Natural killer cell (primary cell): ENCODE measurements around the gene CCNB3. TPM values are rescaled to one million over a fixed set of nuclear protein-coding genes. Genes with fewer than 3 reads are reported as not detected.

Experiments
- ATAC-seq, 3 donors: fragments of 150-1000 bp in 2 of 3; fragments of 200-7000 bp in 1 of 3; cut with Tn5 transposase; 1 replicate in 1 of 3; 2 replicates in 2 of 3; pipeline ENCODE4 v1.10.0; 2021; ENCODE audit warnings: mild to moderate bottlenecking in 2 of 3, moderate library complexity in 2 of 3
- DNase-seq, 2 donors: peaks; one replicate each; pipeline versions ENCODE4 v3.0.0 to v3.0.0-alpha.2; 2013 to 2021; ENCODE audit warnings: mixed read lengths in 1 of 2
- H3K27ac ChIP-seq: one replicate; pipeline ENCODE4 v1.5.1; 2013; ENCODE audit warnings: mild to moderate bottlenecking, low read length
- H3K27me3 ChIP-seq: one replicate; pipeline ENCODE4 v1.6.1; 2013; ENCODE audit warnings: low read length; ENCODE audit not compliant: control insufficient read depth, insufficient read depth
- H3K36me3 ChIP-seq: one replicate; pipeline ENCODE4 v1.6.1; 2013; ENCODE audit warnings: low read length; ENCODE audit not compliant: control insufficient read depth, insufficient read depth
- H3K4me1 ChIP-seq: one replicate; pipeline ENCODE4 v1.6.1; 2013; ENCODE audit warnings: low read length; ENCODE audit not compliant: control insufficient read depth, insufficient read depth
- H3K4me3 ChIP-seq: one replicate; pipeline ENCODE4 v1.5.1; 2013; ENCODE audit warnings: low read length
- H3K9me3 ChIP-seq: one replicate; pipeline ENCODE4 v1.6.1; 2013; ENCODE audit warnings: low read length; ENCODE audit not compliant: control insufficient read depth, insufficient read depth
- H3K27ac Mint-ChIP-seq, 2 donors: one replicate each; pipeline ENCODE4 v1.8.0; 2022; ENCODE audit warnings: mild to moderate bottlenecking in 2 of 2, mixed read lengths in 2 of 2, moderate library complexity in 1 of 2
- H3K27me3 Mint-ChIP-seq, 2 donors: one replicate each; pipeline ENCODE4 v1.8.0; 2022; ENCODE audit warnings: low read depth in 2 of 2, mixed read lengths in 2 of 2
- H3K36me3 Mint-ChIP-seq: one replicate; pipeline ENCODE4 v1.8.0; 2022; ENCODE audit warnings: mixed read lengths
- H3K4me1 Mint-ChIP-seq, 2 donors: one replicate each; pipeline ENCODE4 v1.8.0; 2022; ENCODE audit warnings: mixed read lengths in 2 of 2
- H3K4me3 Mint-ChIP-seq: one replicate; pipeline ENCODE4 v1.8.0; 2022; ENCODE audit warnings: mild to moderate bottlenecking, moderate library complexity, mixed read lengths
- H3K9me3 Mint-ChIP-seq, 2 donors: one replicate each; pipeline ENCODE4 v1.8.0; 2022; ENCODE audit warnings: mixed read lengths in 2 of 2
- WGBS: methylation state at CpG from one replicate; pipeline ENCODE4 v1.1.7; 2013; ENCODE audit warnings: missing lambda C conversion rate; ENCODE audit not compliant: insufficient coverage; 5-methylcytosine and 5-hydroxymethylcytosine counted together
- intact Hi-C: fragments of 100-400 bp; cut with micrococcal nuclease; formaldehyde crosslinking; loops from one replicate; pipeline ENCODE4 v1.14.2; 2022
- total RNA-seq, 4 donors: library from RNA; stranded (reverse); fragments of 120-200 nt in 1 of 4; gene quantifications; one replicate each; pipeline versions ENCODE4 v1.2.3 to v1.2.4, GENCODE V29; 2013 to 2022
- TF ChIP-seq, protein P1 (sequence below): fragments of 200-600 bp; IDR thresholded peaks from one replicate; pipeline ENCODE4 v1.8.0; 2022; ENCODE audit warnings: antibody characterized with exemption

Gene CCNB3
- total RNA-seq, 3 donors from 2014 or later (not counting 1 experiment from before 2014, with no cell fraction given): 3.4 to 8.7 (median 4.3) TPM

GRCh38 chrX:50333308-50333707 is 128.7 kb downstream of the CCNB3 start:
- WGBS: 83% methylated on average over 6 of the region's 6 CpGs
- Histone ChIP-seq H3K9me3 (no peaks in the 10 kb centered on the region), H3K27me3 (no peaks in the 10 kb centered on the region), H3K4me3 (no peak overlapping the region), H3K27ac (no peak overlapping the region), H3K36me3 (no peaks in the 10 kb centered on the region), H3K4me1 (no peaks in the 10 kb centered on the region)
- H3K27ac Mint-ChIP-seq: no peak overlapping the region
- H3K27me3 Mint-ChIP-seq: peaks cover 0 to 5% of the 10 kb centered on the region in 2 donors
- no peaks in the 10 kb centered on the region for H3K9me3 Mint-ChIP-seq
- no peaks in the 10 kb centered on the region for H3K36me3 Mint-ChIP-seq
- H3K4me1 Mint-ChIP-seq: peaks cover 0 to 8% of the 10 kb centered on the region in 2 donors
- ATAC-seq (no peak), DNase-seq (no peak)
- TF ChIP-seq, protein P1, sequence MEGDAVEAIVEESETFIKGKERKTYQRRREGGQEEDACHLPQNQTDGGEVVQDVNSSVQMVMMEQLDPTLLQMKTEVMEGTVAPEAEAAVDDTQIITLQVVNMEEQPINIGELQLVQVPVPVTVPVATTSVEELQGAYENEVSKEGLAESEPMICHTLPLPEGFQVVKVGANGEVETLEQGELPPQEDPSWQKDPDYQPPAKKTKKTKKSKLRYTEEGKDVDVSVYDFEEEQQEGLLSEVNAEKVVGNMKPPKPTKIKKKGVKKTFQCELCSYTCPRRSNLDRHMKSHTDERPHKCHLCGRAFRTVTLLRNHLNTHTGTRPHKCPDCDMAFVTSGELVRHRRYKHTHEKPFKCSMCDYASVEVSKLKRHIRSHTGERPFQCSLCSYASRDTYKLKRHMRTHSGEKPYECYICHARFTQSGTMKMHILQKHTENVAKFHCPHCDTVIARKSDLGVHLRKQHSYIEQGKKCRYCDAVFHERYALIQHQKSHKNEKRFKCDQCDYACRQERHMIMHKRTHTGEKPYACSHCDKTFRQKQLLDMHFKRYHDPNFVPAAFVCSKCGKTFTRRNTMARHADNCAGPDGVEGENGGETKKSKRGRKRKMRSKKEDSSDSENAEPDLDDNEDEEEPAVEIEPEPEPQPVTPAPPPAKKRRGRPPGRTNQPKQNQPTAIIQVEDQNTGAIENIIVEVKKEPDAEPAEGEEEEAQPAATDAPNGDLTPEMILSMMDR: no peak
- intact Hi-C loops: loop anchor here (2.0 kb wide), 1 partner anchor 247 kb away; no protein-coding TSS in a partner anchor
- no peak overlapping the region for H3K4me3 Mint-ChIP-seq

DNA sequence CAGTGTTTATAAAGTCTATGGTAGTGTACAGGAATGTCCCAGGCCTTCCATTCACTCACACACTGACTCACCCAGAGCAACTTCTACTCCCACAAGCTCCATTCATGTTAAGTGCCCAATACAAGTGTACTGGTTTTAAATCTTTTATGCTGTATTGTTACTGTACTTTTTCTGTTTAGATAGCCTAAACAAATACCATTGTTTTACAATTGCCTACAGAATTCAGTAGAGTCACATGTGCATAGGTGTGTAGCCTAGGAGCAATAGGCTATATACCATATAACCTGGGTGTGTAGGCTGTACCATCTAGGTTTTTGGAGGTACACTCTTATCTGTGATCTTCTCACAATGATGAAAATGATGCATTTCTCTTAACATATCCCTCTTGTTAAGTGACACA is 139.4 kb downstream of the CCNB3 start:
- no peaks in the 10 kb centered on the region for H3K27me3 Mint-ChIP-seq
- ATAC-seq (no peak), DNase-seq (no peak)
- H3K4me1 ChIP-seq: no peaks in the 10 kb centered on the region
- no peaks in the 10 kb centered on the region for H3K36me3 Mint-ChIP-seq
- H3K4me3 Mint-ChIP-seq: no peak overlapping the region
- TF ChIP-seq, protein P1: no peak
- H3K27ac Mint-ChIP-seq: no peak overlapping the region
- no peak overlapping the region for H3K27ac ChIP-seq
- H3K27me3 ChIP-seq: no peaks in the 10 kb centered on the region
- peaks cover 0 to 15% of the 10 kb centered on the region in 2 donors for H3K4me1 Mint-ChIP-seq
- no peaks in the 10 kb centered on the region for H3K9me3 ChIP-seq
- no peak overlapping the region for H3K4me3 ChIP-seq
- intact Hi-C loops: no loop called here
- no peaks in the 10 kb centered on the region for H3K36me3 ChIP-seq
- no peaks in the 10 kb centered on the region for H3K9me3 Mint-ChIP-seq

GRCh38 chrX:50372966-50373365 is 168.4 kb downstream of the CCNB3 start:
- no peaks in the 10 kb centered on the region for H3K9me3 ChIP-seq
- ATAC-seq: no peak
- TF ChIP-seq, protein P1: no peak
- peaks cover 7% of the 10 kb centered on the region for H3K4me1 ChIP-seq
- H3K27me3 ChIP-seq: no peaks in the 10 kb centered on the region
- intact Hi-C loops: no loop called here
- Mint-ChIP-seq H3K36me3 (no peaks in the 10 kb centered on the region), H3K27ac (no peak overlapping the region), H3K9me3 (no peaks in the 10 kb centered on the region), H3K4me1 (peaks cover 0 to 30% of the 10 kb centered on the region in 2 donors), H3K4me3 (no peak overlapping the region), H3K27me3 (peaks cover 0 to 6% of the 10 kb centered on the region in 2 donors)
- H3K27ac ChIP-seq: no peak overlapping the region
- DNase-seq: no peak
- WGBS: 63% methylated on average over 1 of the region's 4 CpGs
- no peak overlapping the region for H3K4me3 ChIP-seq
- no peaks in the 10 kb centered on the region for H3K36me3 ChIP-seq
